ENCODE data around the gene ADGRB2.

The ADGRB2 gene

GRCh38 chr1:31764312-31765040 lies at the start of gene ADGRB2:
TSS of gene ADGRB2 (minus strand) at chr1:31764340. CDS start at chr1:31757221, 7,119 bp downstream.
- Mint-ChIP-seq H3K36me3 (ENCODE audit: low read depth) (no peaks in the 10 kb centered on the region), H3K27ac (no peak within 1 kb of the TSS), H3K9me3 (no peaks in the 10 kb centered on the region), H3K27me3 (ENCODE audit: low read depth) (peaks cover 72% of the 10 kb centered on the region), H3K4me1 (ENCODE audit: low read depth) (peaks cover 20% of the 10 kb centered on the region), H3K4me3 (peak within 1 kb of the TSS; percentile 81)

GRCh38 chr1:31812158-31812829 lies 48.2 kb upstream of the ADGRB2 start:
- no peaks in the 10 kb centered on the region for H3K9me3 Mint-ChIP-seq
- H3K27ac Mint-ChIP-seq = no peak overlapping the region
- no peak overlapping the region for H3K4me3 Mint-ChIP-seq
- H3K27me3 Mint-ChIP-seq (ENCODE audit: low read depth) = peaks cover 17% of the 10 kb centered on the region
- H3K4me1 Mint-ChIP-seq (ENCODE audit: low read depth) = peaks cover 8% of the 10 kb centered on the region
- H3K36me3 Mint-ChIP-seq (ENCODE audit: low read depth) = no peaks in the 10 kb centered on the region

- Mint-ChIP-seq H3K9me3 (no peaks in the 10 kb centered on the region), H3K27me3 (ENCODE audit: low read depth) (peaks cover 17% of the 10 kb centered on the region), H3K4me3 (no peak overlapping the region), H3K36me3 (ENCODE audit: low read depth) (no peaks in the 10 kb centered on the region), H3K27ac (no peak overlapping the region), H3K4me1 (ENCODE audit: low read depth) (peaks cover 8% of the 10 kb centered on the region)
Measured at GRCh38 chr1:31811605-31812004, 47.5 kb upstream of the ADGRB2 start.

GRCh38 chr1:31809698-31810097 lies 45.6 kb upstream of the ADGRB2 start:
- H3K27ac Mint-ChIP-seq = no peak overlapping the region
- no peak overlapping the region for H3K4me3 Mint-ChIP-seq
- H3K27me3 Mint-ChIP-seq (ENCODE audit: low read depth) = peaks cover 23% of the 10 kb centered on the region

GRCh38 chr1:31807273-31808048 lies 43.3 kb upstream of the ADGRB2 start:
- H3K4me1 Mint-ChIP-seq (ENCODE audit: low read depth) = peaks cover 5% of the 10 kb centered on the region
- H3K9me3 Mint-ChIP-seq = no peaks in the 10 kb centered on the region
- no peak overlapping the region for H3K4me3 Mint-ChIP-seq
- H3K27me3 Mint-ChIP-seq (ENCODE audit: low read depth) = peaks cover 33% of the 10 kb centered on the region
- H3K27ac Mint-ChIP-seq = no peak overlapping the region
- no peaks in the 10 kb centered on the region for H3K36me3 Mint-ChIP-seq (ENCODE audit: low read depth)

More at GRCh38 chr1:31809698-31810097, 45.6 kb upstream of the ADGRB2 start:
- H3K9me3 Mint-ChIP-seq = no peaks in the 10 kb centered on the region
- H3K4me1 Mint-ChIP-seq (ENCODE audit: low read depth) = peaks cover 3% of the 10 kb centered on the region
- H3K36me3 Mint-ChIP-seq (ENCODE audit: low read depth) = no peaks in the 10 kb centered on the region

GRCh38 chr1:31805318-31805717 lies 41.2 kb upstream of the ADGRB2 start:
- Mint-ChIP-seq H3K27ac (no peak overlapping the region), H3K9me3 (no peaks in the 10 kb centered on the region)

GRCh38 chr1:31804098-31804497 lies 40.0 kb upstream of the ADGRB2 start:
- Mint-ChIP-seq H3K36me3 (ENCODE audit: low read depth) (no peaks in the 10 kb centered on the region), H3K27me3 (ENCODE audit: low read depth) (peaks cover 28% of the 10 kb centered on the region), H3K4me3 (no peak overlapping the region), H3K4me1 (ENCODE audit: low read depth) (peaks cover 5% of the 10 kb centered on the region), H3K27ac (no peak overlapping the region), H3K9me3 (no peaks in the 10 kb centered on the region)

More at GRCh38 chr1:31805318-31805717, 41.2 kb upstream of the ADGRB2 start:
- H3K4me1 Mint-ChIP-seq (ENCODE audit: low read depth) = peaks cover 5% of the 10 kb centered on the region
- H3K4me3 Mint-ChIP-seq = no peak overlapping the region
- no peaks in the 10 kb centered on the region for H3K36me3 Mint-ChIP-seq (ENCODE audit: low read depth)
- H3K27me3 Mint-ChIP-seq (ENCODE audit: low read depth) = peaks cover 38% of the 10 kb centered on the region

- Mint-ChIP-seq H3K4me3 (no peak overlapping the region), H3K36me3 (ENCODE audit: low read depth) (no peaks in the 10 kb centered on the region), H3K9me3 (no peaks in the 10 kb centered on the region), H3K27me3 (ENCODE audit: low read depth) (peaks cover 28% of the 10 kb centered on the region), H3K4me1 (ENCODE audit: low read depth) (peaks cover 5% of the 10 kb centered on the region), H3K27ac (no peak overlapping the region)
Measured at GRCh38 chr1:31803610-31804009, 39.5 kb upstream of the ADGRB2 start.

GRCh38 chr1:31802190-31803150 lies 38.3 kb upstream of the ADGRB2 start:
- H3K27me3 Mint-ChIP-seq (ENCODE audit: low read depth) = peaks cover 22% of the 10 kb centered on the region
- peak overlapping the region; percentile 4 for H3K4me3 Mint-ChIP-seq
- H3K9me3 Mint-ChIP-seq = no peaks in the 10 kb centered on the region
- H3K4me1 Mint-ChIP-seq (ENCODE audit: low read depth) = peaks cover 5% of the 10 kb centered on the region
- H3K36me3 Mint-ChIP-seq (ENCODE audit: low read depth) = no peaks in the 10 kb centered on the region
- no peak overlapping the region for H3K27ac Mint-ChIP-seq

GRCh38 chr1:31801458-31801857 lies 37.3 kb upstream of the ADGRB2 start:
- Mint-ChIP-seq H3K27me3 (ENCODE audit: low read depth) (peaks cover 26% of the 10 kb centered on the region), H3K36me3 (ENCODE audit: low read depth) (no peaks in the 10 kb centered on the region), H3K9me3 (no peaks in the 10 kb centered on the region), H3K4me1 (ENCODE audit: low read depth) (peaks cover 5% of the 10 kb centered on the region), H3K4me3 (no peak overlapping the region), H3K27ac (no peak overlapping the region)

GRCh38 chr1:31800674-31800967 lies 36.5 kb upstream of the ADGRB2 start:
- no peak overlapping the region for H3K4me3 Mint-ChIP-seq
- H3K9me3 Mint-ChIP-seq = no peaks in the 10 kb centered on the region
- no peaks in the 10 kb centered on the region for H3K36me3 Mint-ChIP-seq (ENCODE audit: low read depth)
- H3K27ac Mint-ChIP-seq = no peak overlapping the region
- peaks cover 5% of the 10 kb centered on the region for H3K4me1 Mint-ChIP-seq (ENCODE audit: low read depth)
- H3K27me3 Mint-ChIP-seq (ENCODE audit: low read depth) = peaks cover 26% of the 10 kb centered on the region

GRCh38 chr1:31799895-31800673 lies 35.9 kb upstream of the ADGRB2 start:
- peaks cover 5% of the 10 kb centered on the region for H3K4me1 Mint-ChIP-seq (ENCODE audit: low read depth)
- no peak overlapping the region for H3K27ac Mint-ChIP-seq
- no peaks in the 10 kb centered on the region for H3K9me3 Mint-ChIP-seq
- no peak overlapping the region for H3K4me3 Mint-ChIP-seq
- no peaks in the 10 kb centered on the region for H3K36me3 Mint-ChIP-seq (ENCODE audit: low read depth)
- peaks cover 23% of the 10 kb centered on the region for H3K27me3 Mint-ChIP-seq (ENCODE audit: low read depth)

- peaks cover 5% of the 10 kb centered on the region for H3K4me1 Mint-ChIP-seq (ENCODE audit: low read depth)
- H3K27ac Mint-ChIP-seq = no peak overlapping the region
- H3K4me3 Mint-ChIP-seq = no peak overlapping the region
- no peaks in the 10 kb centered on the region for H3K9me3 Mint-ChIP-seq
- H3K27me3 Mint-ChIP-seq (ENCODE audit: low read depth) = peaks cover 23% of the 10 kb centered on the region
- no peaks in the 10 kb centered on the region for H3K36me3 Mint-ChIP-seq (ENCODE audit: low read depth)
Measured at GRCh38 chr1:31799196-31799894, 35.2 kb upstream of the ADGRB2 start.
